HepG2 (cell line): ENCODE data around the gene MOB4. TPM values are rescaled to one million over a fixed set of nuclear protein-coding genes. Genes with fewer than 3 reads are reported as not detected.
A peak's percentile ranks its signal among the peaks of the same experiment; 100 is the strongest.

ENCODE experiments used
- ETV5 ChIP-seq: IDR thresholded peaks from 2 replicates; pipeline ENCODE4 v1.6.1; 2018; ENCODE audit warnings: missing biosample characterization, missing genetic modification reagents, inconsistent platforms, borderline replicate concordance
- KDM1A ChIP-seq: IDR thresholded peaks from 2 replicates; pipeline ENCODE4 v1.6.1; 2016; ENCODE audit warnings: missing compliant biosample characterization
- MED1 ChIP-seq: sonication (generic); formaldehyde crosslinking; IDR thresholded peaks from 2 replicates; pipeline ENCODE4 v1.4.0; 2020; ENCODE audit warnings: missing genetic modification reagents
- NFYC ChIP-seq: IDR thresholded peaks from 2 replicates; pipeline ENCODE4 v1.6.1; 2016; ENCODE audit warnings: missing genetic modification reagents, missing compliant biosample characterization
- PAWR ChIP-seq: sonication (generic); formaldehyde crosslinking; IDR thresholded peaks from 2 replicates; pipeline ENCODE4 v1.4.0; 2020; ENCODE audit warnings: missing genetic modification reagents, mild to moderate bottlenecking, borderline replicate concordance
- POLR2AphosphoS5 ChIP-seq: IDR thresholded peaks from 2 replicates; pipeline ENCODE4 v1.6.1; 2012; ENCODE audit warnings: low read depth, low read length
- RFX5 ChIP-seq: IDR thresholded peaks from 2 replicates; pipeline ENCODE4 v1.6.1; 2011; ENCODE audit warnings: low read depth, low read length, improper control_type of control experiment
- SSRP1 ChIP-seq: IDR thresholded peaks from 2 replicates; pipeline ENCODE4 v1.6.1; 2016; ENCODE audit warnings: control low read depth
- ZFAT ChIP-seq: sonication (generic); formaldehyde crosslinking; conservative IDR thresholded peaks from 2 replicates; pipeline ENCODE4 v1.8.1; 2023; ENCODE audit warnings: missing genetic modification reagents, inconsistent platforms
- polyA plus RNA-seq, 8 experiments: library from polyadenylated mRNA; depleted of rRNA in 3 of 8; stranded (reverse) in 7 of 8; unstranded in 1 of 8; fragments of >200 nt; fragmentation: Illumina TruSeq in 4 of 8; extraction: Trizol in 4 of 8; gene quantifications; 2 replicates each; pipeline versions ENCODE4 v1.2.1 to v1.2.3, GENCODE V29; 2011 to 2016; ENCODE audit warnings: low read depth in 4 of 8, missing spikeins in 1 of 8, mixed read lengths in 1 of 8; ENCODE audit not compliant: insufficient read depth in 1 of 8
- total RNA-seq, 5 experiments: library from RNA; depleted of rRNA; stranded (reverse); fragments of >200 nt; fragmentation: Illumina TruSeq; extraction: Trizol; gene quantifications; 2 replicates each; pipeline ENCODE4 v1.2.3, GENCODE V29; 2016; ENCODE audit warnings: low read depth in 1 of 5
- TF ChIP-seq, protein P1 (sequence below): sonication (generic); formaldehyde crosslinking; IDR thresholded peaks from 2 replicates; pipeline ENCODE4 v1.4.0; 2020; ENCODE audit warnings: missing genetic modification reagents, borderline replicate concordance
- TF ChIP-seq, protein P2 (sequence below): sonication (generic); formaldehyde crosslinking; IDR thresholded peaks from 2 replicates; pipeline ENCODE4 v1.4.0; 2020; ENCODE audit warnings: missing genetic modification reagents
- TF ChIP-seq, protein P3 (sequence below): sonication (generic); formaldehyde crosslinking; IDR thresholded peaks from 2 replicates; pipeline ENCODE4 v1.8.1; 2023; ENCODE audit warnings: missing genetic modification reagents, inconsistent platforms, borderline replicate concordance
- TF ChIP-seq, protein P4 (sequence below), 2 experiments: sonication (generic) in 1 of 2; formaldehyde crosslinking in 1 of 2; IDR thresholded peaks; 2 replicates each; pipeline versions ENCODE4 v1.4.0 to v1.6.1; 2018 to 2020; ENCODE audit warnings: missing genetic modification reagents in 2 of 2, borderline replicate concordance in 1 of 2, low read depth in 1 of 2, mild to moderate bottlenecking in 1 of 2, missing biosample characterization in 1 of 2
- TF ChIP-seq, protein P5 (sequence below): sonication (generic); formaldehyde crosslinking; IDR thresholded peaks from 2 replicates; pipeline ENCODE4 v1.8.1; 2023; ENCODE audit warnings: mild to moderate bottlenecking, inconsistent platforms, moderate library complexity, missing genetic modification reagents, borderline replicate concordance
- TF ChIP-seq, protein P6 (sequence below): IDR thresholded peaks from 2 replicates; pipeline ENCODE4 v1.6.1; 2016; ENCODE audit warnings: missing biosample characterization, missing genetic modification reagents, low read depth

The MOB4 gene
- total and polyA plus RNA-seq, 2 of the 13 experiments (the other 11 are each of a cell fraction or from before 2014, with no cell fraction given): 35.7 to 38.6 TPM

DNA sequence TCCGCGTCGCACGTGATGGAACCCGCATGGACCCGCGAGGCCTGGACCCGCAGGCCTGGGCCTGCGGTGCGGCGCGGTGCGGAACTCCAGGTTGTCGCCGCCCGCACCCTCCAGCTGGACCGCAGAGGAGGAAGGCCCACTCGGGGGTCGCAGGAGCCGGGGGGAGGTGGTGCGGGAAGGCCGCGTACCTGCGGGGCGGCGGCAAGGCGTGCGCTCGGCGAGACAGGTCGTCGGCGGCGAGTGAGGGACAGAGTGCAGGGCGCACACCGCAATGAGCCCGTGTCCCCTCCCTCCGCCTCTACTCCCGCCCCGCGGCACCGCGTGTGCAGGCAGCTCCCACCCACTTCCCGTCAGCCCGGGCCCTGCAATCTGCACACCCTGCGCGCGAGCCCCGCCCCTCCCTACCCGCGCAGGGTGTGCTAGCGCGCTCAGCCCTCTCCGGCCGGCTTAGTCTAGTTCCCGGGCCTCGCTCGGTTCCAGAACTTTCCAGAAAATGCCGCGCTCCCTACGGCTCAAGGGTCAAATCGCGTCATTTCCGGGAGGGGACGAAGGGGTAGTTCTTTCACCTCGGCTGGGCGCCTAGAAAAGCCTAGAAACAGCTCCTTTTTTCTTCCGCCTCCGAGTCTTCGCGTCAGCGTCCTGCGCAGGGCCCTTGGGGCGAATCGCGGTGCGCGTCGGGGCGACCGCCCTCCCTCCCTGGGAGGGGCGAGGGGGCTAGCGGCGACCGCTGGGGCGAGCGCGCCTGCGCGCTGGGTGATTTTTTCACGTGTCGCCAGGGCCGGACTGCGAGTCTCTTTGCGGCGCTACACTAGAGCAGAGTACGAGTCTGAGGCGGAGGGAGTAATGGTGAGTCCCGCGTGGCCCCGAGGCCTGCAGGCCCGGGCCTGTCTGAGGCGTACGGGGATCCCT is 16.0 kb upstream of the MOB4 start, which contains the start of the genes HSPD1 and HSPE1 (continued):
- peak; percentile 94 for TF ChIP-seq MED1 (CRISPR knock-in tag)
- TF ChIP-seq, protein P1, sequence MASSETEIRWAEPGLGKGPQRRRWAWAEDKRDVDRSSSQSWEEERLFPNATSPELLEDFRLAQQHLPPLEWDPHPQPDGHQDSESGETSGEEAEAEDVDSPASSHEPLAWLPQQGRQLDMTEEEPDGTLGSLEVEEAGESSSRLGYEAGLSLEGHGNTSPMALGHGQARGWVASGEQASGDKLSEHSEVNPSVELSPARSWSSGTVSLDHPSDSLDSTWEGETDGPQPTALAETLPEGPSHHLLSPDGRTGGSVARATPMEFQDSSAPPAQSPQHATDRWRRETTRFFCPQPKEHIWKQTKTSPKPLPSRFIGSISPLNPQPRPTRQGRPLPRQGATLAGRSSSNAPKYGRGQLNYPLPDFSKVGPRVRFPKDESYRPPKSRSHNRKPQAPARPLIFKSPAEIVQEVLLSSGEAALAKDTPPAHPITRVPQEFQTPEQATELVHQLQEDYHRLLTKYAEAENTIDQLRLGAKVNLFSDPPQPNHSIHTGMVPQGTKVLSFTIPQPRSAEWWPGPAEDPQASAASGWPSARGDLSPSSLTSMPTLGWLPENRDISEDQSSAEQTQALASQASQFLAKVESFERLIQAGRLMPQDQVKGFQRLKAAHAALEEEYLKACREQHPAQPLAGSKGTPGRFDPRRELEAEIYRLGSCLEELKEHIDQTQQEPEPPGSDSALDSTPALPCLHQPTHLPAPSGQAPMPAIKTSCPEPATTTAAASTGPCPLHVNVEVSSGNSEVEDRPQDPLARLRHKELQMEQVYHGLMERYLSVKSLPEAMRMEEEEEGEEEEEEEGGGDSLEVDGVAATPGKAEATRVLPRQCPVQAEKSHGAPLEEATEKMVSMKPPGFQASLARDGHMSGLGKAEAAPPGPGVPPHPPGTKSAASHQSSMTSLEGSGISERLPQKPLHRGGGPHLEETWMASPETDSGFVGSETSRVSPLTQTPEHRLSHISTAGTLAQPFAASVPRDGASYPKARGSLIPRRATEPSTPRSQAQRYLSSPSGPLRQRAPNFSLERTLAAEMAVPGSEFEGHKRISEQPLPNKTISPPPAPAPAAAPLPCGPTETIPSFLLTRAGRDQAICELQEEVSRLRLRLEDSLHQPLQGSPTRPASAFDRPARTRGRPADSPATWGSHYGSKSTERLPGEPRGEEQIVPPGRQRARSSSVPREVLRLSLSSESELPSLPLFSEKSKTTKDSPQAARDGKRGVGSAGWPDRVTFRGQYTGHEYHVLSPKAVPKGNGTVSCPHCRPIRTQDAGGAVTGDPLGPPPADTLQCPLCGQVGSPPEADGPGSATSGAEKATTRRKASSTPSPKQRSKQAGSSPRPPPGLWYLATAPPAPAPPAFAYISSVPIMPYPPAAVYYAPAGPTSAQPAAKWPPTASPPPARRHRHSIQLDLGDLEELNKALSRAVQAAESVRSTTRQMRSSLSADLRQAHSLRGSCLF (CRISPR knock-in tag): no peak; the same call in 1 of the 2 replicates
- TF ChIP-seq PAWR: 0 out of 2 replicates have a peak, but pooled peaks have one; percentile 49
- TF ChIP-seq RFX5: peak; percentile 70; the same call in 1 of the 2 replicates
- TF ChIP-seq, protein P2, sequence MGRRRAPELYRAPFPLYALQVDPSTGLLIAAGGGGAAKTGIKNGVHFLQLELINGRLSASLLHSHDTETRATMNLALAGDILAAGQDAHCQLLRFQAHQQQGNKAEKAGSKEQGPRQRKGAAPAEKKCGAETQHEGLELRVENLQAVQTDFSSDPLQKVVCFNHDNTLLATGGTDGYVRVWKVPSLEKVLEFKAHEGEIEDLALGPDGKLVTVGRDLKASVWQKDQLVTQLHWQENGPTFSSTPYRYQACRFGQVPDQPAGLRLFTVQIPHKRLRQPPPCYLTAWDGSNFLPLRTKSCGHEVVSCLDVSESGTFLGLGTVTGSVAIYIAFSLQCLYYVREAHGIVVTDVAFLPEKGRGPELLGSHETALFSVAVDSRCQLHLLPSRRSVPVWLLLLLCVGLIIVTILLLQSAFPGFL (CRISPR knock-in tag): peak; percentile 64; the same call in 1 of the 2 replicates
- TF ChIP-seq KDM1A (CRISPR knock-in tag): no peak; the same call in 1 of the 2 replicates
- TF ChIP-seq, protein P3, sequence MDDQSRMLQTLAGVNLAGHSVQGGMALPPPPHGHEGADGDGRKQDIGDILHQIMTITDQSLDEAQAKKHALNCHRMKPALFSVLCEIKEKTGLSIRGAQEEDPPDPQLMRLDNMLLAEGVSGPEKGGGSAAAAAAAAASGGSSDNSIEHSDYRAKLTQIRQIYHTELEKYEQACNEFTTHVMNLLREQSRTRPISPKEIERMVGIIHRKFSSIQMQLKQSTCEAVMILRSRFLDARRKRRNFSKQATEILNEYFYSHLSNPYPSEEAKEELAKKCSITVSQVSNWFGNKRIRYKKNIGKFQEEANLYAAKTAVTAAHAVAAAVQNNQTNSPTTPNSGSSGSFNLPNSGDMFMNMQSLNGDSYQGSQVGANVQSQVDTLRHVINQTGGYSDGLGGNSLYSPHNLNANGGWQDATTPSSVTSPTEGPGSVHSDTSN: no peak
- peak; percentile 73; the same call in 1 of the 2 replicates for TF ChIP-seq ZFAT
- TF ChIP-seq ETV5 (CRISPR knock-in tag): peak; percentile 93
- TF ChIP-seq, protein P4, sequence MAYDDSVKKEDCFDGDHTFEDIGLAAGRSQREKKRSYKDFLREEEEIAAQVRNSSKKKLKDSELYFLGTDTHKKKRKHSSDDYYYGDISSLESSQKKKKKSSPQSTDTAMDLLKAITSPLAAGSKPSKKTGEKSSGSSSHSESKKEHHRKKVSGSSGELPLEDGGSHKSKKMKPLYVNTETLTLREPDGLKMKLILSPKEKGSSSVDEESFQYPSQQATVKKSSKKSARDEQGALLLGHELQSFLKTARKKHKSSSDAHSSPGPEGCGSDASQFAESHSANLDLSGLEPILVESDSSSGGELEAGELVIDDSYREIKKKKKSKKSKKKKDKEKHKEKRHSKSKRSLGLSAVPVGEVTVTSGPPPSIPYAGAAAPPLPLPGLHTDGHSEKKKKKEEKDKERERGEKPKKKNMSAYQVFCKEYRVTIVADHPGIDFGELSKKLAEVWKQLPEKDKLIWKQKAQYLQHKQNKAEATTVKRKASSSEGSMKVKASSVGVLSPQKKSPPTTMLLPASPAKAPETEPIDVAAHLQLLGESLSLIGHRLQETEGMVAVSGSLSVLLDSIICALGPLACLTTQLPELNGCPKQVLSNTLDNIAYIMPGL (CRISPR knock-in tag; IDR thresholded peaks at IDR 0.05; ENCODE audit: borderline replicate concordance in 1 of 2, low read depth in 1 of 2): peak; percentile 86 to 87
- TF ChIP-seq NFYC (CRISPR knock-in tag): peak; percentile 76
- TF ChIP-seq POLR2AphosphoS5: peak; percentile 98
- TF ChIP-seq, protein P5, sequence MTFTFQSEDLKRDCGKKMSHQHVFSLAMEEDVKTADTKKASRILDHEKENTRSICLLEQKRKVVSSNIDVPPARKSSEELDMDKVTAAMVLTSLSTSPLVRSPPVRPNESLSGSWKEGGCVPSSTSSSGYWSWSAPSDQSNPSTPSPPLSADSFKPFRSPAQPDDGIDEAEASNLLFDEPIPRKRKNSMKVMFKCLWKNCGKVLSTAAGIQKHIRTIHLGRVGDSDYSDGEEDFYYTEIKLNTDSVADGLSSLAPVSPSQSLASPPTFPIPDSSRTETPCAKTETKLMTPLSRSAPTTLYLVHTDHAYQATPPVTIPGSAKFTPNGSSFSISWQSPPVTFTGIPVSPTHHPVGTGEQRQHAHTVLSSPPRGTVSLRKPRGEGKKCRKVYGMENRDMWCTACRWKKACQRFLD (CRISPR knock-in tag): peak; percentile 71
- TF ChIP-seq, protein P6, sequence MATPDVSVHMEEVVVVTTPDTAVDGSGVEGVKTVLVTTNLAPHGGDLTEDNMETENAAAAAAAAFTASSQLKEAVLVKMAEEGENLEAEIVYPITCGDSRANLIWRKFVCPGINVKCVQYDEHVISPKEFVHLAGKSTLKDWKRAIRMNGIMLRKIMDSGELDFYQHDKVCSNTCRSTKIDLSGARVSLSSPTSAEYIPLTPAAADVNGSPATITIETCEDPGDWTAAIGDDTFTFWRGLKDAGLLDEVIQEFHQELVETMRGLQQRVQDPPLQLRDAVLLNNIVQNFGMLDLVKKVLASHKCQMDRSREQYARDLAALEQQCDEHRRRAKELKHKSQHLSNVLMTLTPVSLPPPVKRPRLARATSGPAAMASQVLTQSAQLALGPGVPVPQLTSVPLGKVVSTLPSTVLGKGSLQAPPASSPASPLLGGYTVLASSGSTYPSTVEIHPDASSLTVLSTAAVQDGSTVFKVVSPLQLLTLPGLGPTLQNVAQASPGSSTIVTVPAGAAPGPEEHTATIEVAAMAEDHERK (CRISPR knock-in tag): peak; percentile 77
- peak; percentile 96; the same call in 1 of the 2 replicates for TF ChIP-seq SSRP1 (CRISPR knock-in tag)
